MM.1S (cell line): ENCODE results near the gene NHLRC4.

Experiments used
- DNase-seq: peaks from one replicate; pipeline ENCODE4 v3.0.0-alpha.2; 2015
- H2AFZ ChIP-seq: fragments of 300-600 bp; sonication (generic); 2 replicates; pipeline ENCODE4 v1.6.0; 2016; ENCODE audit warnings: antibody characterized with exemption, low read length
- H3F3A ChIP-seq: fragments of 300-600 bp; sonication (generic); 2 replicates; pipeline ENCODE4 v1.6.1; 2016; ENCODE audit warnings: mild to moderate bottlenecking, antibody characterized with exemption, low read length, moderate library complexity, mixed read lengths; ENCODE audit not compliant: insufficient read depth
- H3K27ac ChIP-seq: fragments of 300-600 bp; sonication (generic); 2 replicates; pipeline ENCODE4 v1.5.1; 2016; ENCODE audit warnings: mild to moderate bottlenecking, low read length
- H3K27me3 ChIP-seq: fragments of 300-600 bp; sonication (generic); replicated peaks from 2 replicates; pipeline ENCODE4 v1.6.0; 2016; ENCODE audit warnings: low read length; ENCODE audit not compliant: insufficient read depth
- H3K36me3 ChIP-seq: fragments of 300-600 bp; sonication (generic); replicated peaks from 2 replicates; pipeline ENCODE4 v1.6.1; 2016; ENCODE audit warnings: mild to moderate bottlenecking, low read length, mixed read lengths; ENCODE audit not compliant: insufficient read depth
- H3K4me1 ChIP-seq: fragments of 300-600 bp; sonication (generic); 2 replicates; pipeline ENCODE4 v1.6.1; 2016; ENCODE audit warnings: low read length, mixed read lengths
- H3K4me2 ChIP-seq: fragments of 300-600 bp; sonication (generic); 2 replicates; pipeline ENCODE4 v1.6.0; 2016; ENCODE audit warnings: low read depth, low read length
- H3K4me3 ChIP-seq: fragments of 300-600 bp; sonication (generic); 2 replicates; pipeline ENCODE4 v1.5.1; 2016; ENCODE audit warnings: low read length, mixed read lengths
- H3K79me2 ChIP-seq: fragments of 300-600 bp; sonication (generic); 2 replicates; pipeline ENCODE4 v1.6.1; 2016; ENCODE audit warnings: mixed run types, low read length, mixed read lengths
- H3K9ac ChIP-seq: fragments of 300-600 bp; sonication (generic); 2 replicates; pipeline ENCODE4 v1.6.1; 2016; ENCODE audit warnings: low read length, mixed read lengths
- H3K9me2 ChIP-seq: fragments of 300-600 bp; sonication (generic); replicated peaks from 2 replicates; pipeline ENCODE4 v1.6.1; 2016; ENCODE audit warnings: mild to moderate bottlenecking, low read length, mixed read lengths; ENCODE audit not compliant: insufficient read depth
- H3K9me3 ChIP-seq: fragments of 300-600 bp; sonication (generic); replicated peaks from 2 replicates; pipeline ENCODE4 v1.6.1; 2016; ENCODE audit warnings: mild to moderate bottlenecking, low read length, mixed read lengths; ENCODE audit not compliant: insufficient read depth
- H4K20me1 ChIP-seq: fragments of 300-600 bp; sonication (generic); 2 replicates; pipeline ENCODE4 v1.6.1; 2016; ENCODE audit warnings: mild to moderate bottlenecking, low read length, moderate library complexity, mixed read lengths; ENCODE audit not compliant: insufficient read depth
- EZH2 ChIP-seq: fragments of 300-600 bp; sonication (generic); optimal IDR thresholded peaks from 2 replicates; pipeline ENCODE3; 2017; ENCODE audit warnings: low read depth, mild to moderate bottlenecking, antibody characterized with exemption, low read length, mixed read lengths
- EZH2phosphoT487 ChIP-seq: fragments of 300-600 bp; sonication (generic); IDR thresholded peaks from 2 replicates; pipeline ENCODE4 v1.6.1; 2018; ENCODE audit warnings: antibody characterized with exemption, low read length
- TF ChIP-seq, protein P1 (sequence below): fragments of 300-600 bp; sonication (generic); IDR thresholded peaks from 2 replicates; pipeline ENCODE4 v1.5.1; 2016; ENCODE audit warnings: antibody characterized with exemption, low read length, mixed read lengths

The NHLRC4 gene

DNA sequence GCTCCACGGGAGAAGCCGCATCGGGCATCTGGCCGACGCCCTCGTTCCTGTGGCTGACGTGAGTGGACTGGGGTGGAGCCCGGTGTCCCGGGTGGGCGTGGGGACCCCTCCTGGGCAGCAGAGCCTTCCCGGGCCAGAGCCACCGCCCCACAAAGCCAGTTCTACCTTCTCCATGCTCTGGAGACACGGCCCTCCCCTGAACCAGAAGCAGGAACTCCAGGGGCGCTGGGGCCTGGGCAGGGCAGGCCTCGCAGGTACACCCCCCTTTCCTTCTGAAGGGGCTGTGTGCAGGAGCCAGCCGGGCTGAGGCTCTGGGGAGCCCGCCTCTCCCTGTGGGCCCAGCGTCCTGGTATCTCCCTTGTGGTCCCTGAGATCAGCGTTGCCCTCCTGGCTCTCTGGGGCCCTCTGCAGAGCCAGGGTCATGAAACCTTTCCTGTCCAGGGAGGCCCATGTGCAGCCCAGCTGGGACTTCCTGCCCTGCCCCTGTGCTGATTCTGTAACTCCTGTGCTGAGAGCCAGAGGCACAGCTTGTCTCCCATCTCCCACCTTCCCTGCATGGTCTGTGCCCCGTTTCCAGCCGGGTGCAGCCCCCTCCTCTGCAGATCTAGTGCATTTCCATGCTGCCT is 9.5 kb downstream of the NHLRC4 start:
- no peak overlapping the region for H3K9ac ChIP-seq
- H3K9me2 ChIP-seq = no peaks in the 10 kb centered on the region
- no peak overlapping the region for H2AFZ ChIP-seq
- no peak overlapping the region for H3K4me3 ChIP-seq
- no peaks in the 10 kb centered on the region for H3K4me1 ChIP-seq
- H4K20me1 ChIP-seq = no peaks in the 10 kb centered on the region
- H3K9me3 ChIP-seq = no peaks in the 10 kb centered on the region
- TF ChIP-seq EZH2 (no peak), EZH2phosphoT487 (no peak)
- TF ChIP-seq, protein P1, sequence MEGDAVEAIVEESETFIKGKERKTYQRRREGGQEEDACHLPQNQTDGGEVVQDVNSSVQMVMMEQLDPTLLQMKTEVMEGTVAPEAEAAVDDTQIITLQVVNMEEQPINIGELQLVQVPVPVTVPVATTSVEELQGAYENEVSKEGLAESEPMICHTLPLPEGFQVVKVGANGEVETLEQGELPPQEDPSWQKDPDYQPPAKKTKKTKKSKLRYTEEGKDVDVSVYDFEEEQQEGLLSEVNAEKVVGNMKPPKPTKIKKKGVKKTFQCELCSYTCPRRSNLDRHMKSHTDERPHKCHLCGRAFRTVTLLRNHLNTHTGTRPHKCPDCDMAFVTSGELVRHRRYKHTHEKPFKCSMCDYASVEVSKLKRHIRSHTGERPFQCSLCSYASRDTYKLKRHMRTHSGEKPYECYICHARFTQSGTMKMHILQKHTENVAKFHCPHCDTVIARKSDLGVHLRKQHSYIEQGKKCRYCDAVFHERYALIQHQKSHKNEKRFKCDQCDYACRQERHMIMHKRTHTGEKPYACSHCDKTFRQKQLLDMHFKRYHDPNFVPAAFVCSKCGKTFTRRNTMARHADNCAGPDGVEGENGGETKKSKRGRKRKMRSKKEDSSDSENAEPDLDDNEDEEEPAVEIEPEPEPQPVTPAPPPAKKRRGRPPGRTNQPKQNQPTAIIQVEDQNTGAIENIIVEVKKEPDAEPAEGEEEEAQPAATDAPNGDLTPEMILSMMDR = no peak
- no peak overlapping the region for H3K4me2 ChIP-seq
- no peaks in the 10 kb centered on the region for H3K27me3 ChIP-seq
- DNase-seq = no peak
- H3F3A ChIP-seq = no peaks in the 10 kb centered on the region
- H3K36me3 ChIP-seq = no peaks in the 10 kb centered on the region
- H3K27ac ChIP-seq = no peak overlapping the region
- H3K79me2 ChIP-seq = peaks cover 9% of the 10 kb centered on the region; the same call in 1 of the 2 replicates

DNA sequence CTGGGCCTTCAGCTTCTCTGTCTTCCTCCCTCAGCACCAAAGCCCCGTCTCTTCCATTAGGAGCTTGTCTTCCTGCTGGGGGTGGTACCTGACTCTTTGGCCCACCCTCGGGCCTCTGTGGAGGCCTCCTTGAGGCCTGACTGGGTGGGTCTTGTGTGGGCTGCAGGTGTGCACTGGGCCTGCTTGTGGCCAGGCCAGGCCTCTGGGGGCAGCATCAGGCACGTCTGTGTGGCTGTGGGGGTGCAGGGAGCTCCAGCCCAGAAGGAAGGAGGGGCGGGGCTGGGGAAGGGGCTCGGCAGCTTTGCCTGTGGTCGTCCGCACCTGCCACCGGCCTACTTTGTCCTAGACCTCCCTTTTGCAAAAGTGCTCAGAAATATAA is 10.0 kb downstream of the NHLRC4 start:
- H2AFZ ChIP-seq = no peak overlapping the region
- DNase-seq = no peak
- H3K36me3 ChIP-seq = no peaks in the 10 kb centered on the region
- no peaks in the 10 kb centered on the region for H3F3A ChIP-seq
- H3K4me1 ChIP-seq = no peaks in the 10 kb centered on the region
- H3K27me3 ChIP-seq = no peaks in the 10 kb centered on the region
- no peak overlapping the region for H3K4me3 ChIP-seq
- H3K9me2 ChIP-seq = no peaks in the 10 kb centered on the region
- no peaks in the 10 kb centered on the region for H4K20me1 ChIP-seq
- H3K79me2 ChIP-seq = peaks cover 5% of the 10 kb centered on the region; the same call in 1 of the 2 replicates
- H3K9me3 ChIP-seq = no peaks in the 10 kb centered on the region
- H3K9ac ChIP-seq = no peak overlapping the region
- H3K27ac ChIP-seq = no peak overlapping the region
- H3K4me2 ChIP-seq = no peak overlapping the region
- TF ChIP-seq, protein P1 = no peak
- TF ChIP-seq EZH2 (no peak), EZH2phosphoT487 (no peak)

DNA sequence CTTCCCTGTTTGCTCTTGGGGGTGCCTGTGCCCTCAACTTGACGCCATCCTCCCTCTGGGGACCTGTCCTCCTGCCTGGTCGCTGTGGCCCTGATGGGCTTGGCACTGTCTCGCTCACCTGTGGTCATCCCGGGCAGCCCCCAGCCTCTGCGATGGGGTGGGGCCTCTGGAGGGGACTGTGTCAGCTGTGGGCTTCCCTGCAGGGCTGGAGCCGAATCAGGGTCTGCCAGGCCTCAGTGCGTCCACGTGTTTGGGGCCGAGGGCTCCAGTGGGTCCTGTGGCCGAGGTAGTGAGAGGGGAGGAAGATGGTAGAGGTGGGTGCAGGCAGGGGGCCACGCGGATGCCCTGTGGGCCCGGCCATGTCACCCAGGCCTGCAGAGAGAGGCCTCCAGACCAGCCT is 11.0 kb downstream of the NHLRC4 start:
- Histone ChIP-seq H2AFZ (no peak overlapping the region), H3K27me3 (no peaks in the 10 kb centered on the region), H3K4me3 (no peak overlapping the region), H3K36me3 (no peaks in the 10 kb centered on the region), H3K9me2 (no peaks in the 10 kb centered on the region), H4K20me1 (no peaks in the 10 kb centered on the region), H3K27ac (no peak overlapping the region), H3K4me1 (no peaks in the 10 kb centered on the region), H3K79me2 (no peaks in the 10 kb centered on the region), H3K9ac (no peak overlapping the region), H3K4me2 (no peak overlapping the region), H3K9me3 (no peaks in the 10 kb centered on the region), H3F3A (no peaks in the 10 kb centered on the region)
- no peak for DNase-seq
- TF ChIP-seq EZH2phosphoT487 = no peak

DNA sequence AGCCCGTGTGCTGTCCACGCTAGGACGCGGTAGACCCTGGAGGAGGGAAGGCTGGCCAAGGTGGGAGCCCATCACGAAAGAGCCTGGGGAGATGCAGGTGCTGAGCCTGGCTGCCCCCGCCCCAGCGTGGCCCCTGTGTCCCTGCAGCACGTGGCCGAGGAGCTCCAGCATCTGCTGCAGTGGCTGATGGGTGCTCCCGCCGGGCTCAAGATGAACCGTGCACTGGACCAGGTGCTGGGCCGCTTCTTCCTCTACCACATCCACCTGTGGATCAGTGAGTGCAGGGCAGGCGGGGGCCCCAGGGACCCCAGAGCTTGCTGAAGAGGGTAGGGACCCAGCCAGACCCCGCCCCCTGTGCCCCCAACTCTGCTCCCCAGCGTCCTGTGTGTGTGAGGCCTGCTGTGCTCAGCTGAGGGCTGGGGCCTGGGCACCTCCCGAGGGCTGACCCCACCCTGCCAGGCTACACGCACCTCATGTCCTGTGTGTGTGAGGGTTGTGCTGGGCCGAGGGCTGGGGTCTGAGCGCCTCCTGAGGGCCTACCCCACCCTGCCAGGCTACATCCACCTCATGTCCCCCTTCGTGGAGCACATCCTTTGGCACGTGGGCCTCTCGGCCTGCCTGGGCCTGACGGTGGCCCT is 11.5 kb downstream of the NHLRC4 start:
- H3K4me2 ChIP-seq = no peak overlapping the region
- no peaks in the 10 kb centered on the region for H3K79me2 ChIP-seq
- no peak overlapping the region for H3K4me3 ChIP-seq
- no peaks in the 10 kb centered on the region for H3F3A ChIP-seq
- H3K9me2 ChIP-seq = no peaks in the 10 kb centered on the region
- H3K9me3 ChIP-seq = no peaks in the 10 kb centered on the region
- no peak overlapping the region for H2AFZ ChIP-seq
- H3K36me3 ChIP-seq = no peaks in the 10 kb centered on the region
- no peak overlapping the region for H3K27ac ChIP-seq
- TF ChIP-seq, protein P1 = no peak
- TF ChIP-seq EZH2phosphoT487 = no peak
- no peak for TF ChIP-seq EZH2
- H3K4me1 ChIP-seq = no peaks in the 10 kb centered on the region
- no peaks in the 10 kb centered on the region for H3K27me3 ChIP-seq
- no peak overlapping the region for H3K9ac ChIP-seq
- H4K20me1 ChIP-seq = no peaks in the 10 kb centered on the region
- DNase-seq = no peak
